K562 (cell line): ENCODE measurements around the gene POU3F3. TPM values are rescaled to one million over a fixed set of nuclear protein-coding genes. Genes with fewer than 3 reads are reported as not detected.

ENCODE experiments used
- ATAC-seq: fragments of 200-7000 bp; cut with Tn5 transposase; 3 replicates; pipeline ENCODE4 v1.9.1; 2020; ENCODE audit warnings: moderate library complexity
- BruUV-seq: library from RNA; stranded (reverse); fragments of 400-500 nt; replicated peaks from 2 replicates; lab custom pipeline; 2021; lab: Mats Ljungman, UMichigan
- CTCF ChIA-PET: fragments of 300-600 bp; formaldehyde crosslinking; extraction: SDS; loops from one replicate; lab custom pipeline; 2021; ENCODE audit warnings: low intra/inter-chr PET ratio; lab: Yijun Ruan, JAX
- POLR2A ChIA-PET: fragments of 300-600, 350-650 bp; sonication (Branson Sonifier 250); formaldehyde crosslinking; extraction: SDS; loops from one replicate; lab custom pipeline; 2021; ENCODE audit warnings: antibody characterized with exemption, inconsistent platforms; lab: Yijun Ruan, JAX
- DNase-seq, 4 experiments: peaks; one replicate each; pipeline versions ENCODE4 v3.0.0 to v3.0.0-alpha.2; 2011 to 2018; ENCODE audit warnings: low spot score in 3 of 4, mixed read lengths in 3 of 4; ENCODE audit errors: extremely low read depth in 1 of 4
- FAIRE-seq: peaks from 2 replicates; lab custom pipeline; 2011; peaks lifted over from hg19 to GRCh38; lab: Jason Lieb, UNC
- H2AFZ ChIP-seq: 2 replicates; pipeline ENCODE4 v1.6.0; 2011; ENCODE audit warnings: low read depth, low read length, control low read depth, inconsistent platforms
- H3K27ac ChIP-seq: fragments of 200-600 bp; 3 replicates; pipeline ENCODE4 v1.8.0; 2011; ENCODE audit warnings: low read depth, mild to moderate bottlenecking, control low read depth, inconsistent platforms, low read length, moderate library complexity, mixed read lengths; ENCODE audit errors: extremely low read depth
- H3K27me3 ChIP-seq, 2 experiments: fragments of 300-600 bp in 1 of 2; 2 replicates in 1 of 2; 3 replicates in 1 of 2; pipeline versions ENCODE4 v1.6.0 to v1.8.0; 2011; ENCODE audit warnings: inconsistent platforms in 2 of 2, low read length in 2 of 2, mild to moderate bottlenecking in 1 of 2, mixed read lengths in 1 of 2, moderate library complexity in 1 of 2; ENCODE audit not compliant: control insufficient read depth in 2 of 2, insufficient read depth in 2 of 2
- H3K36me3 ChIP-seq: fragments of 300-600 bp; 3 replicates; pipeline ENCODE4 v1.8.0; 2011; ENCODE audit warnings: mild to moderate bottlenecking, low read length, inconsistent platforms; ENCODE audit not compliant: control insufficient read depth, insufficient read depth
- H3K4me1 ChIP-seq, 2 experiments: fragments of 200-600 bp in 1 of 2; replicated peaks in 1 of 2; 2 replicates in 1 of 2; 3 replicates in 1 of 2; pipeline versions ENCODE4 v1.5.1 to v1.8.0; 2011; ENCODE audit warnings: inconsistent platforms in 2 of 2, low read length in 2 of 2, mild to moderate bottlenecking in 1 of 2, mixed read lengths in 1 of 2, moderate library complexity in 1 of 2; ENCODE audit not compliant: control insufficient read depth in 2 of 2, insufficient read depth in 2 of 2
- H3K4me2 ChIP-seq: 2 replicates; pipeline ENCODE4 v1.6.1; 2011; ENCODE audit warnings: low read length, control low read depth, inconsistent platforms, mixed read lengths; ENCODE audit not compliant: insufficient read depth
- H3K4me3 ChIP-seq: fragments of 200-600 bp; sonication (generic), shearing (Covaris generic); 2 replicates; pipeline ENCODE4 v1.5.1; 2016; ENCODE audit warnings: control low read depth, inconsistent platforms
- H3K79me2 ChIP-seq: fragments of 200-600 bp; 3 replicates; pipeline ENCODE4 v1.8.0; 2011; ENCODE audit warnings: low read length, inconsistent platforms; ENCODE audit not compliant: control insufficient read depth, insufficient read depth
- H3K9ac ChIP-seq, 2 experiments: 2 replicates each; pipeline versions ENCODE4 v1.6.0 to v1.6.1; 2011; ENCODE audit warnings: low read depth in 2 of 2, low read length in 2 of 2, control low read depth in 1 of 2, inconsistent platforms in 1 of 2, mild to moderate bottlenecking in 1 of 2, mixed read lengths in 1 of 2; ENCODE audit not compliant: insufficient read depth in 1 of 2
- H3K9me1 ChIP-seq: one replicate; pipeline ENCODE4 v1.6.0; 2011; ENCODE audit warnings: inconsistent platforms, mild to moderate bottlenecking, low read length, moderate library complexity; ENCODE audit not compliant: control insufficient read depth, insufficient read depth
- H3K9me3 ChIP-seq: replicated peaks from 2 replicates; pipeline ENCODE4 v1.5.1; 2011; ENCODE audit warnings: low read depth, low read length, inconsistent platforms; ENCODE audit not compliant: control insufficient read depth, insufficient read depth
- H4K20me1 ChIP-seq: replicated peaks from 2 replicates; pipeline ENCODE4 v1.6.1; 2011; ENCODE audit warnings: low read length, inconsistent platforms, mixed read lengths; ENCODE audit not compliant: control insufficient read depth, insufficient read depth
- JUNB ChIP-seq: fragments of 450-650 bp; formaldehyde crosslinking; conservative IDR thresholded peaks from 2 replicates; pipeline ENCODE4 v1.4.0; 2020; ENCODE audit warnings: mild to moderate bottlenecking
- NELFE ChIP-seq: IDR thresholded peaks from 2 replicates; pipeline ENCODE4 v1.6.1; 2011; ENCODE audit warnings: mild to moderate bottlenecking; ENCODE audit not compliant: insufficient read depth, insufficient read length
- SMARCA5 ChIP-seq: fragments of 450-650 bp; IDR thresholded peaks from 2 replicates; pipeline ENCODE4 v1.6.1; 2016
- SREBF2 ChIP-seq: sonication (generic); formaldehyde crosslinking; IDR thresholded peaks from 2 replicates; pipeline ENCODE4 v1.4.0; 2020; ENCODE audit warnings: mild to moderate bottlenecking, missing genetic modification reagents
- SRF ChIP-seq, 2 experiments: fragments of 250-450, 450-650 bp in 1 of 2; sonication (Bioruptor Pico) in 1 of 2; sonication (generic) in 1 of 2; formaldehyde crosslinking; IDR thresholded peaks; 2 replicates each; pipeline versions ENCODE4 v1.5.0 to v1.5.1; 2020 to 2022; ENCODE audit warnings: mild to moderate bottlenecking in 1 of 2, missing genetic modification reagents in 1 of 2
- TBL1XR1 ChIP-seq, 2 experiments: IDR thresholded peaks; 2 replicates each; pipeline ENCODE4 v1.6.1; 2012; ENCODE audit warnings: improper control_type of control experiment in 2 of 2, low read length in 2 of 2, mild to moderate bottlenecking in 1 of 2
- ZNF324 ChIP-seq: fragments of 250-450 bp; sonication (Bioruptor Pico); IDR thresholded peaks from 2 replicates; pipeline ENCODE4 v1.4.0; 2020; ENCODE audit warnings: mild to moderate bottlenecking
- ZNF408 ChIP-seq: fragments of 250-450 bp; sonication (Bioruptor Pico); IDR thresholded peaks from 2 replicates; pipeline ENCODE4 v1.4.0; 2020; ENCODE audit warnings: low read depth, mild to moderate bottlenecking, moderate library complexity
- WGBS: fragments of 100-300 bp; shearing (Covaris generic); methylation state at CpG from one replicate; pipeline ENCODE4 v1.1.6; 2016; ENCODE audit warnings: low coverage, mixed read lengths; ENCODE audit not compliant: insufficient coverage; ENCODE audit errors: missing lambda C conversion rate; 5-methylcytosine and 5-hydroxymethylcytosine counted together
- in situ Hi-C: fragments of 300-500 bp; cut with MboI; formaldehyde crosslinking; loops from 4 replicates; pipeline ENCODE4 v1.15.0; 2018; ENCODE audit warnings: inconsistent platforms, mixed read lengths
- intact Hi-C: fragments of 100-400 bp; cut with micrococcal nuclease; formaldehyde crosslinking; loops from 2 replicates; pipeline ENCODE4 v1.14.2; 2022
- polyA plus RNA-seq, 8 experiments: library from polyadenylated mRNA; depleted of rRNA in 4 of 8; stranded (reverse) in 5 of 8; unstranded in 3 of 8; fragments of >200 nt; fragmentation: Nextera tagmentation in 2 of 8; fragmentation: Illumina TruSeq in 1 of 8; extraction: Ambion mirVana in 2 of 8; extraction: Trizol in 1 of 8; gene quantifications; 2 replicates each; pipeline versions ENCODE4 v1.2.1 to v1.2.3, GENCODE V29; 2011 to 2014; ENCODE audit warnings: inconsistent platforms in 1 of 8, missing spikeins in 1 of 8
- total RNA-seq, 7 experiments: library from RNA; depleted of rRNA in 6 of 7; stranded (reverse); fragments of >200 nt in 6 of 7; fragmentation: Illumina TruSeq in 2 of 7; extraction: Trizol in 2 of 7; gene quantifications; 2 replicates each; pipeline versions ENCODE4 v1.2.1 to v1.2.3, GENCODE V29; 2011 to 2021; ENCODE audit warnings: low replicate concordance in 1 of 7
- TF ChIP-seq, protein P1 (sequence below): fragments of 450-650 bp; formaldehyde crosslinking; IDR thresholded peaks from 2 replicates; pipeline ENCODE4 v1.4.0; 2020; ENCODE audit warnings: mild to moderate bottlenecking, moderate library complexity
- TF ChIP-seq, protein P2 (sequence below): fragments of 250-450 bp; sonication (Bioruptor Pico); IDR thresholded peaks from 2 replicates; pipeline ENCODE4 v1.5.0; 2021

POU3F3 gene
- total and polyA plus RNA-seq, 9 of the 15 experiments (the other 6 are each of a cell fraction or from before 2014, with no cell fraction given) = not detected

- no peak for FAIRE-seq
- in situ Hi-C loops (no loop called here), intact Hi-C loops (no loop called here)
- WGBS = 6% methylated on average over 2 of the region's 2 CpGs
- Histone ChIP-seq H3K4me3 (no peak overlapping the region), H3K9ac (no peak overlapping the region), H2AFZ (no peak overlapping the region), H3K9me1 (no peaks in the 10 kb centered on the region), H4K20me1 (no peaks in the 10 kb centered on the region), H3K79me2 (no peaks in the 10 kb centered on the region), H3K4me1 (peaks cover 0 to 21% of the 10 kb centered on the region in 2 experiments; a peak in 1 of 5 replicates), H3K27ac (no peak overlapping the region), H3K9me3 (no peaks in the 10 kb centered on the region), H3K4me2 (no peak overlapping the region), H3K27me3 (peaks cover 0 to 31% of the 10 kb centered on the region in 2 experiments; a peak in 3 of 5 replicates), H3K36me3 (no peaks in the 10 kb centered on the region)
- ATAC-seq = no peak
- no peak for TF ChIP-seq ZNF408
- no peak for TF ChIP-seq ZNF324 (CRISPR knock-in tag)
- TF ChIP-seq TBL1XR1 (IDR thresholded peaks at IDR 0.05; ENCODE audit: low read length in 2 of 2) = no peak
- TF ChIP-seq, protein P1, sequence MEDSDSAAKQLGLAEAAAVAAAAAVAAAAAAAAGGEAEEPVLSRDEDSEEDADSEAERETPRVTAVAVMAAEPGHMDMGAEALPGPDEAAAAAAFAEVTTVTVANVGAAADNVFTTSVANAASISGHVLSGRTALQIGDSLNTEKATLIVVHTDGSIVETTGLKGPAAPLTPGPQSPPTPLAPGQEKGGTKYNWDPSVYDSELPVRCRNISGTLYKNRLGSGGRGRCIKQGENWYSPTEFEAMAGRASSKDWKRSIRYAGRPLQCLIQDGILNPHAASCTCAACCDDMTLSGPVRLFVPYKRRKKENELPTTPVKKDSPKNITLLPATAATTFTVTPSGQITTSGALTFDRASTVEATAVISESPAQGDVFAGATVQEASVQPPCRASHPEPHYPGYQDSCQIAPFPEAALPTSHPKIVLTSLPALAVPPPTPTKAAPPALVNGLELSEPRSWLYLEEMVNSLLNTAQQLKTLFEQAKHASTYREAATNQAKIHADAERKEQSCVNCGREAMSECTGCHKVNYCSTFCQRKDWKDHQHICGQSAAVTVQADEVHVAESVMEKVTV = no peak
- TF ChIP-seq NELFE = no peak
- no peak for TF ChIP-seq SMARCA5
- TF ChIP-seq SREBF2 (CRISPR knock-in tag) = no peak
- no peak for TF ChIP-seq SRF (CRISPR knock-in tag; IDR thresholded peaks at IDR 0.05)
- TF ChIP-seq JUNB (CRISPR knock-in tag) = no peak
- TF ChIP-seq, protein P2, sequence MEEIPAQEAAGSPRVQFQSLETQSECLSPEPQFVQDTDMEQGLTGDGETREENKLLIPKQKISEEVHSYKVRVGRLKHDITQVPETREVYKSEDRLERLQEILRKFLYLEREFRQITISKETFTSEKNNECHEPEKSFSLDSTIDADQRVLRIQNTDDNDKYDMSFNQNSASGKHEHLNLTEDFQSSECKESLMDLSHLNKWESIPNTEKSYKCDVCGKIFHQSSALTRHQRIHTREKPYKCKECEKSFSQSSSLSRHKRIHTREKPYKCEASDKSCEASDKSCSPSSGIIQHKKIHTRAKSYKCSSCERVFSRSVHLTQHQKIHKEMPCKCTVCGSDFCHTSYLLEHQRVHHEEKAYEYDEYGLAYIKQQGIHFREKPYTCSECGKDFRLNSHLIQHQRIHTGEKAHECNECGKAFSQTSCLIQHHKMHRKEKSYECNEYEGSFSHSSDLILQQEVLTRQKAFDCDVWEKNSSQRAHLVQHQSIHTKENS (CRISPR knock-in tag) = no peak
- ChIA-PET CTCF (no interaction called here), POLR2A (no interaction called here)
- no TSS peak for BruUV-seq
- DNase-seq = no peak
Observed at GRCh38 chr2:104841744-104842143, 12.2 kb upstream of the POU3F3 start.
